DMS53 treated with DMSO at 0.1 percent for 48 hours (cell line): ENCODE measurements around the gene IFNGR1.
"Not testable (repeated sequence)": the region's sequence is repeated elsewhere in the genome, so short reads cannot be mapped to it uniquely, and the experiment has no call there.

Experiments
- DNase-seq: peaks from one replicate; lab custom pipeline; 2025; ENCODE audit not compliant: unreplicated experiment; lab: John Stamatoyannopoulos, UW

The IFNGR1 gene

GRCh38 chr6:137236581-137237355, 17.6 kb upstream of the IFNGR1 start:
- no peak for DNase-seq

GRCh38 chr6:137235686-137236085, 16.5 kb upstream of the IFNGR1 start:
- no peak for DNase-seq

GRCh38 chr6:137233911-137234863, 15.0 kb upstream of the IFNGR1 start:
- DNase-seq, result peak; percentile 46

GRCh38 chr6:137231895-137232294, 12.7 kb upstream of the IFNGR1 start:
- no peak for DNase-seq

- no peak for DNase-seq
Observed at GRCh38 chr6:137230956-137231555, 11.9 kb upstream of the IFNGR1 start.

GRCh38 chr6:137230547-137230946, 11.4 kb upstream of the IFNGR1 start:
- DNase-seq, result no peak

- DNase-seq, result no peak
Observed at GRCh38 chr6:137229075-137229759, 10.0 kb upstream of the IFNGR1 start.

- DNase-seq, result no peak
Observed at GRCh38 chr6:137227871-137228302, 8.7 kb upstream of the IFNGR1 start.

GRCh38 chr6:137226697-137227096, 7.5 kb upstream of the IFNGR1 start:
- DNase-seq, result no peak

- no peak for DNase-seq
Observed at GRCh38 chr6:137224799-137225198, 5.6 kb upstream of the IFNGR1 start.

GRCh38 chr6:137223370-137224131, 4.4 kb upstream of the IFNGR1 start:
- DNase-seq, result peak; percentile 66

- DNase-seq, result no peak
Observed at GRCh38 chr6:137222381-137222780, 3.2 kb upstream of the IFNGR1 start.

- DNase-seq, result peak; percentile 38
Observed at GRCh38 chr6:137219664-137220252, 573 bp upstream of the IFNGR1 start.

- no peak for DNase-seq
Observed at GRCh38 chr6:137218473-137218916, 690 bp downstream of the IFNGR1 start.

- no peak for DNase-seq
Observed at GRCh38 chr6:137217801-137218472, 1.2 kb downstream of the IFNGR1 start.

GRCh38 chr6:137216875-137217553, 2.2 kb downstream of the IFNGR1 start:
- no peak for DNase-seq

GRCh38 chr6:137216106-137216505, 3.1 kb downstream of the IFNGR1 start:
- DNase-seq, result no peak

- DNase-seq, result not testable (repeated sequence)
Observed at GRCh38 chr6:137215630-137216029, 3.6 kb downstream of the IFNGR1 start.

GRCh38 chr6:137214931-137215330, 4.3 kb downstream of the IFNGR1 start:
- DNase-seq, result no peak
